IgD-negative memory B cell (primary cell): ENCODE data around the gene FBXO42. TPM values are rescaled to one million over a fixed set of nuclear protein-coding genes. Genes with fewer than 3 reads are reported as not detected.
A peak's percentile ranks its signal among the peaks of the same experiment; 100 is the strongest.

ENCODE experiments used
- H3K27ac Mint-ChIP-seq, 3 donors: one replicate each; pipeline ENCODE4 v1.8.0; 2020 to 2022; ENCODE audit warnings: mild to moderate bottlenecking in 3 of 3, mixed read lengths in 3 of 3, moderate library complexity in 1 of 3
- H3K27me3 Mint-ChIP-seq: one replicate; pipeline ENCODE4 v1.8.0; 2021; ENCODE audit warnings: mixed read lengths
- H3K36me3 Mint-ChIP-seq: one replicate; pipeline ENCODE4 v1.8.0; 2020; ENCODE audit warnings: mild to moderate bottlenecking, mixed read lengths
- H3K4me1 Mint-ChIP-seq, 3 donors: one replicate each; pipeline ENCODE4 v1.8.0; 2020 to 2022; ENCODE audit warnings: mixed read lengths in 3 of 3, mild to moderate bottlenecking in 1 of 3
- H3K4me3 Mint-ChIP-seq, 4 donors: one replicate each; pipeline ENCODE4 v1.8.0; 2020 to 2022; ENCODE audit warnings: mild to moderate bottlenecking in 4 of 4, mixed read lengths in 4 of 4, moderate library complexity in 3 of 4
- H3K9me3 Mint-ChIP-seq, 3 donors: one replicate each; pipeline ENCODE4 v1.8.0; 2020 to 2021; ENCODE audit warnings: mixed read lengths in 3 of 3, mild to moderate bottlenecking in 1 of 3
- polyA plus RNA-seq: library from polyadenylated mRNA; unstranded; fragments of 300-500 nt; fragmentation: Illumina TruSeq; gene quantifications from one replicate; pipeline ENCODE4 v1.2.3, GENCODE V29; 2021

The FBXO42 gene
- polyA plus RNA-seq, result 26.8 TPM

GRCh38 chr1:16351994-16352841 lies at the start of gene FBXO42:
TSS of gene FBXO42 (minus strand) at chr1:16352480. CDS start at chr1:16315418, 37,062 bp downstream.
- peak within 1 kb of the TSS; percentile 64 to 95 (median 94) for H3K27ac Mint-ChIP-seq
- peak within 1 kb of the TSS; percentile 91 to 97 (median 96) for H3K4me3 Mint-ChIP-seq
- H3K27me3 Mint-ChIP-seq, result no peaks in the 10 kb centered on the region
- no peaks in the 10 kb centered on the region for H3K36me3 Mint-ChIP-seq
- no peaks in the 10 kb centered on the region for H3K9me3 Mint-ChIP-seq
- H3K4me1 Mint-ChIP-seq, result peaks cover 15 to 21% (median 18%) of the 10 kb centered on the region in 3 donors

GRCh38 chr1:16398371-16398953 lies 46.2 kb upstream of the FBXO42 start:
- no peaks in the 10 kb centered on the region for H3K9me3 Mint-ChIP-seq
- no peaks in the 10 kb centered on the region for H3K27me3 Mint-ChIP-seq
- peaks cover 0 to 3% (median 0%) of the 10 kb centered on the region in 3 donors for H3K4me1 Mint-ChIP-seq
- H3K36me3 Mint-ChIP-seq, result peaks cover 3% of the 10 kb centered on the region
- peak overlapping the region in 1 of 3 donors; percentile 67 for H3K27ac Mint-ChIP-seq
- H3K4me3 Mint-ChIP-seq, result no peak overlapping the region

DNA sequence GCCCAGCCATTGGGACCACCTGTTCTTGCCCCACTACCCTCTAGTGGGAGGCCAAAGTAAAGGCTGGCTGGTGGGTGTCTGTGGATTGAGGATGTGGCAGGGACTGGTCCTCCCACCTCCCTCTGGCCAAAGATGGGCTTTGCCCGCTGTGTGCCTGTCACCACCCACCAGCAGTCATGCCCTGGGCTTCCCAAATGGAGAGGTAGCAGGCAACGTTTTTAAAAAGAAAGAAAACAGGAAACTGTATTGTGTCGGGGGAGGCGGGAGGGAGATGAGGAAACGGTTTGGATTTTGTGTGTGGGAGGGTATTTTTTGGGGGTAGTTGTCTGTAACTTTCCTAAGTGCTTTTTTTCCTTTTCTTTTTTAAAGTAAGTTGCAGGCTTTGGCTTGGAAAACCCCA lies 44.8 kb upstream of the FBXO42 start:
- Mint-ChIP-seq H3K9me3 (no peaks in the 10 kb centered on the region), H3K36me3 (peaks cover 3% of the 10 kb centered on the region), H3K4me3 (no peak overlapping the region), H3K27me3 (no peaks in the 10 kb centered on the region), H3K4me1 (peaks cover 0 to 11% (median 8%) of the 10 kb centered on the region in 3 donors), H3K27ac (peak overlapping the region in 1 of 3 donors; percentile 46)

DNA sequence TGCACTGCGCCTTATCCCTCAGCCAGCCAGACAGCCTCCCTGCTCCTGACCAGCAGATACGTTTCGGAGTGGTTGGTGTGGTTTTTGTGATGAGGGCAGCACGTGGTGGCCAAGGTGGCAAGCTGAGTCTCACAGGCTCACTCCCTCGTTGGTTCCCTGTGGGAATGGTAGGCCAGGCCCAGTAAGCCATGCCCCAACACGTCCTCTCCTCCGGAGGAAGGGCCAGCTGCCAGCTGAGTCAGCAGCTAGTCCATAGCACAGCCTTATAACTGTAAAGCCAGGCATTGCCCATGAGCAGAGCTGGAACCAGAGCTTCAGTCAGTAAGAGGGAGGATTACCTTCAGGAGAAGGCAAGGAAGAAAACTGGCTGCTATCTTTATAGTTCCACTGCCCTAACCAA lies 44.3 kb upstream of the FBXO42 start:
- no peaks in the 10 kb centered on the region for H3K9me3 Mint-ChIP-seq
- no peaks in the 10 kb centered on the region for H3K27me3 Mint-ChIP-seq
- no peak overlapping the region for H3K4me3 Mint-ChIP-seq
- H3K36me3 Mint-ChIP-seq, result peaks cover 3% of the 10 kb centered on the region
- H3K4me1 Mint-ChIP-seq, result peaks cover 0 to 12% (median 11%) of the 10 kb centered on the region in 3 donors
- H3K27ac Mint-ChIP-seq, result peak overlapping the region in 2 of 3 donors; percentile 35 to 50

DNA sequence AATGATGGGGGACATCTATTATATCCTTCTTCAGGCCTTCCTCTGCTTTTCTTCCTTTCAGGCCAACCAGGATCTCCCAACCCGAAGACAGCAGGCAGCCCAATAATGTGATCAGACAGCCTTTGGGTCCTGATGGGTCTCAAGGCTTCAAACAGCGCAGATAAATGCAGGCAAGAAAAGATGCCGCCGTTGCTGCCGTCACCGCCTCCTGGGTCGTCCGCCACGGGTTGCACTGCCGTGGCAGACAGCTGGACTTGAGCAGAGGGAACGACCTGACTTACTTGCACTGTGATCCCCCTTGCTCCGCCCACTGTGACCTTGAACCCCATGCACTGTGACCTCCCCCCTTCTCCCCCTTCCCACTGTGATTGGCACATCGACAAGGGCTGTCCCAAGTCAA lies 42.7 kb upstream of the FBXO42 start:
- Mint-ChIP-seq H3K27ac (no peak overlapping the region), H3K27me3 (no peaks in the 10 kb centered on the region), H3K4me1 (peaks cover 7 to 27% (median 22%) of the 10 kb centered on the region in 3 donors), H3K36me3 (peaks cover 4% of the 10 kb centered on the region), H3K4me3 (no peak overlapping the region), H3K9me3 (no peaks in the 10 kb centered on the region)

DNA sequence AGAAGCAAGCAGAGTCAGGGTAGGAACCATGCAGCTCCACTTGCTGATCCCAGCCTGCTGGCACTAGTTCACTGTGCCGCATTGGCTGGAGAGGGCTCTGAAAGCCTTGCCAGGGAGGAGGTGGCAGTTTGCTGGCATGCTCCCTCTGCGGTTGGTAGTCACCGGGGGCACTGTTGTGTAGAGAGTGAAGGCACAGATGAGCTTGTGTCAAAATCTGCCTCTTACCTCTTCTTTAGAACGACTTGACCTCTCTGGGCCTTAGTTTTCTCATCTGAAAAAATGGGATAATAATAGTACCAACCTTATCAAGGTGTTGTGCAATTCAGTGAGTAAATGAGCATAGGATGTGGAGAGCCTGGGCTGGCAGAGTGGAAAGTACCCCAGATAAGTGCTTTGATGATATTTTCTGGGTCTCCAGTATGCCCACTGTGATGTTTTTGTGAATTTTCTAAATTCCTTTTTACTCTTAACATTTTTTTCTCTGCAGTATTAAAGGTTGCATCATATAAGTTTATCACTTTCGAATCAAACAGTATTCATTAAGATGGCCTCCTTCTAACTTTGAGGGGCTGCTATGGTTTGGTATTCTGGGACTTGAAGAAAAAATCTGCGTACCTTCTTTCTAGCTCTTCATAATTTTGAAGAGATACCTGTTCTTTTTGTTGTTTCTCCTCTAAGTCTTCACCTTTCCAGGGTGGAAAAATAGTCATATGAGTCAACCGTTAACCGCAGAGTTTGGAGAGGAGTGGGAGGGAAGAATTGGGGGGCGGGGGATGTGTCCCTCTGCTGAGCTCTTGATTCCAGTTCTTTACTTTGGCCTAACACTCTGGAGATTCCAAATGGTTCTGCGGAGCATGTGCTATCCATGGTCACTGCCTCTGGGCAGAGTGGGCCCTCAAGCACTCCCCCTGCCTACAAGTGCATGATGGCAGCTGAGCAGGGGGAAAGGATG lies 41.6 kb upstream of the FBXO42 start:
- peak overlapping the region in 2 of 3 donors; percentile 28 to 78 for H3K27ac Mint-ChIP-seq
- peaks cover 2% of the 10 kb centered on the region for H3K36me3 Mint-ChIP-seq
- peaks cover 8 to 30% (median 25%) of the 10 kb centered on the region in 3 donors for H3K4me1 Mint-ChIP-seq
- no peaks in the 10 kb centered on the region for H3K27me3 Mint-ChIP-seq
- peak overlapping the region in 1 of 4 donors; percentile 23 for H3K4me3 Mint-ChIP-seq
- no peaks in the 10 kb centered on the region for H3K9me3 Mint-ChIP-seq

- Mint-ChIP-seq H3K4me3 (peak overlapping the region in 1 of 4 donors; percentile 45), H3K4me1 (peaks cover 15 to 35% (median 30%) of the 10 kb centered on the region in 3 donors), H3K27ac (peak overlapping the region in 1 of 3 donors; percentile 86), H3K36me3 (peaks cover 2% of the 10 kb centered on the region), H3K9me3 (no peaks in the 10 kb centered on the region), H3K27me3 (no peaks in the 10 kb centered on the region)
These were observed 40.7 kb upstream of the FBXO42 start for GRCh38 chr1:16392740-16393569.

DNA sequence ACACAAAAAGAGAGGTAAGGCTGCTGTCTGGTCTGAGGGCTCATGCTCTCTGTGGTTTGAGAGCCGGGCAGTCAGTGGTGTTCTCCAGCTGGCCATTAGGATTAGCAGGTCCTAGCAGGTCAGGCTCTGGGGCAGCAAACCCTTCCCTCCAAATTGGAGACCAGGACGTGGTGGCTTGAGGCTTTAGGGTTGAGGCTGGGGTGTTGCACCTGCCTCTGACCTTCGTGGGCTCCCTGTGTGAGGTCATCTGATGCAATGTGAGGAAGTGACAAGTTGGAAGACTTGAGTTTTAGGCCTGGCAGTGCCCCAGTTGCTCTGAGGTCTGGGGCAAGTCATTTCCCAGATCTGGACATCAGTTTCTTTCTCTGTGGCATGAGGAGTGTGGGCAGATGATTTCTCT lies 39.1 kb upstream of the FBXO42 start:
- H3K4me3 Mint-ChIP-seq, result peak overlapping the region in 1 of 4 donors; percentile 74
- H3K36me3 Mint-ChIP-seq, result peaks cover 2% of the 10 kb centered on the region
- peaks cover 26 to 46% (median 42%) of the 10 kb centered on the region in 3 donors for H3K4me1 Mint-ChIP-seq
- no peaks in the 10 kb centered on the region for H3K9me3 Mint-ChIP-seq
- peak overlapping the region in 2 of 3 donors; percentile 42 to 82 for H3K27ac Mint-ChIP-seq
- H3K27me3 Mint-ChIP-seq, result no peaks in the 10 kb centered on the region

GRCh38 chr1:16387201-16388188 lies 35.2 kb upstream of the FBXO42 start:
- Mint-ChIP-seq H3K27me3 (no peaks in the 10 kb centered on the region), H3K27ac (peak overlapping the region; percentile 80 to 93 (median 84)), H3K9me3 (no peaks in the 10 kb centered on the region), H3K36me3 (peaks cover 3% of the 10 kb centered on the region), H3K4me3 (peak overlapping the region; percentile 64 to 90 (median 71)), H3K4me1 (peaks cover 41 to 69% (median 53%) of the 10 kb centered on the region in 3 donors)

DNA sequence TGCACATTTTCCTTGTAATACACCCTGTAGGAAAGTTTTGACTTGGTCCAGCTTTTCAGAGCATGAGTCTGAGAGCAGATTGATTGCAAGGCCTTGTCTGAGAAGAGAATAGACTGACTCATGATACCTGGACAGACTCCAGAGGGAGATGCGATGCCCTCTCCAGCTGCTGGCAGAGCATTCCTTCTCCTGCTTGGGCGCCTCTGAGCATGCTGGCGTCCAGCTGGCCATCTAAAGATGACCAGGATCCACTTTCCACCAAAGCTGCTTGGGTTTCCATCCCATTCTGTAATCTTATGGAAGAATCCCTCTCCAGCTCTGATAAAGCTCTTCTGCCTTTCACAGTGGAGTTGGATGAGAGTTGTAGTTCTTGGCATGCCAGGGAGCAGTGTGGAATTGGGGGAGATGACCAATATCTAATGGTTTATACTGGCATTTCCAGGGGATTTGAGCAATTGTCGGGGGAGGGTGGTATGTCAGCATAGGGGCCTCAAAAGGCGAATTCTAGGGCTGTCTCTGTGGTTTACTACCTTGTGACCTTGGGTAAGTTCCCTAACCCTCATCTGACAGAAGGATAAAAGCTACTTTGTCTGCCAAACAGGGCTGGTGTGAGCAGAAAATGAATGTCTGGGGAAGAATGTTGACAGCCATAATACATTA lies 34.3 kb upstream of the FBXO42 start:
- H3K27ac Mint-ChIP-seq, result peak overlapping the region; percentile 80 to 93 (median 84)
- H3K4me1 Mint-ChIP-seq, result peaks cover 41 to 64% (median 54%) of the 10 kb centered on the region in 3 donors
- peak overlapping the region in 3 of 4 donors; percentile 9 to 90 (median 27) for H3K4me3 Mint-ChIP-seq
- no peaks in the 10 kb centered on the region for H3K27me3 Mint-ChIP-seq
- no peaks in the 10 kb centered on the region for H3K9me3 Mint-ChIP-seq
- H3K36me3 Mint-ChIP-seq, result peaks cover 3% of the 10 kb centered on the region

DNA sequence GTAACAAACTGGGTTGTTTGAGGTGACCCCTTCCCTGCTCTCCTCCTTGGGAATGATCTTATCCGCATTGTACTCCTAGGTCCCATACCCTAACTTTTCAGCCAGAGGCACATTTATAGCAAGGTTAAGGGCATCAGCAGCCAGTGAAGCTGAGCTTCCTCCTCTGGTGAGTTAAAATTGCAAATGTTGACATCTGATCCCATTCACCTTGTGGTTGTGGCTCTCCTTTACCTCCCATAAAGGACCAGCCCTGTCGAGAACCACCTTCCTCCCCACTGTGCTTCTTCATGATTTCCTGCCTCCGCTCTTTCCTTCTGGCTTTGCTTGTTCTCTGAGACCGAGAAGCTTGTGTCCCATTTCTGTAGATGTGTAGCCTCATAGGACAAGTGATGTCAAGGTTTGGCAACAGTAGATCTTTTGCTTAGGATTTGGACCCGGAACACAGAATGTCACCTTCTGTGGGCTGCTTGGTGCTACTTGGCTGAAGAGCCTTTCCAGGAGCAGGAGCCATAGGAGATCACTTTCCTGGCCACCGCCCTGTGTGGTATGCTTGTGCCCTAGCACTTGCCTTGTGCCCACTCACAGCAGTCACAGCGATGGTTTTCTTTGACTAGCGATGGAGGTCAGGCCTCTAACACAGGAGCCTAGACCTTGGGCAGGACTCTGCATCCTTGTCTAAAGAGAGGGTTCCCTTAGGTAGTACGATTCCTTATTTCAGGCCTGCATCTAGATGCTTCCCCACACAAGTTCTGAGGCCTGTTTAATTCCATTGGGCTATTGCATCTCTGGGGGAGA lies 33.6 kb upstream of the FBXO42 start:
- Mint-ChIP-seq H3K4me3 (peak overlapping the region in 2 of 4 donors; percentile 15 to 30), H3K27me3 (no peaks in the 10 kb centered on the region), H3K27ac (peak overlapping the region; percentile 54 to 93 (median 84)), H3K36me3 (peaks cover 3% of the 10 kb centered on the region), H3K4me1 (peaks cover 41 to 57% (median 53%) of the 10 kb centered on the region in 3 donors), H3K9me3 (no peaks in the 10 kb centered on the region)

- Mint-ChIP-seq H3K27me3 (no peaks in the 10 kb centered on the region), H3K9me3 (no peaks in the 10 kb centered on the region), H3K27ac (no peak overlapping the region), H3K4me3 (peak overlapping the region in 2 of 4 donors; percentile 57 to 86), H3K36me3 (peaks cover 2% of the 10 kb centered on the region), H3K4me1 (peaks cover 40 to 52% (median 46%) of the 10 kb centered on the region in 3 donors)
These were observed 31.6 kb upstream of the FBXO42 start for GRCh38 chr1:16383888-16384287.
